Measurements from ENCODE around the gene ADGRV1.

The ADGRV1 gene

DNA sequence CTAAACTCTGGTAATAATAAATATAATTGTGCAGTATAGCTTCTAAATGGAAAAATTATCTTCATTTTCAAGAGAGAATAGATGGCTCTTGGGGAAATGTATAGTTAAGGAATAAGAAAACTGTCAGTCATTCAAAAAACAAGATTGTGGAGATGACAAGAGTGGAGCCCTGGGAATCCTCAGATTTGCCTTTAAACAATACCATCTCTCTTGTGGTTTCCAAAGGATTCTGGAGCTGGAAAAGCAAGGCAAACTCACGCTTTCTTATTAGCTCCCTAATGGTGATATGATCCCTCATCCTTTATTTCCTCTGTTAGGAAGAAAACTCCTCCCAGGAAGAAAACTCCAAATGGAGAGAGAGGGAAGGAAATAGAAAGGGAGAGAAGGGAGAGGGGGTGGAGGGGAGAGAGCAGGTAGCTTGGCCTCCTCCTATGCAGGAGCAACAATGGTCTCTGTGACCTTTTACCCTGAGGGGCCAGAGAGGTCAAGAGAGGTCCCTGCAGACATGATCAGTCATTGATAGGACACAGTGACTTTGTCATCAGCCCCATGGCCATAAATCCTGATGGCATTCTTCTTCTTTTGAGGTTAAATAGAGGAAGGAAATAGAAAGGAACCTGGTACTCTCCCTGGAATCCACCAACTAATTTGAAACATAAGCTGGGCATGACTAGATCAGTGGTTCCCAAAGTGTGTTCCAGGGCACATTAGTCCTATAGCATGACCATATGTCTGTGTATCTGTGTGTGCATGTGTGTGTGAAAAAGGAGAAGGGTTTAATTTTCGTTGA, 512.4 kb downstream of the ADGRV1 start:
- no peak for DNase-seq (ENCODE audit: low spot score)

DNA sequence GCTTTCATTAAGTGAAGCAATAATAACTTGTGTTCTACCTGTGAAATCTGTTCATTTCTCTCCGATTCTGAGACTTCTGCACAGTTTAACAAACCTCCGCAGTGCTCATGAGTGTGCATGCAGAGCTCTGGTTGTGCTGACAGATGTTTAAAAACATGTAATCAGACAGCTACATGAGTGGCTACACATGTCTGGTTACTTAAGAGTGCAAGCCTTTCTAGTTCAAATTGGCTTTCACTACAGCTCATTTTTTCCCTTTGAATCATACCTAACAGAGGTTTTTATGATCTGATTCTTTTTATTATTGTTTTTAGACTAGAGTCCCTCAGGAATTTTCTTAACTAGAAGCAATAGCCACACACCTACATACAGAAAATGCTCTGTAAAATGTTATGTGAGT, 514.3 kb downstream of the ADGRV1 start:
- no peak for DNase-seq (ENCODE audit: low spot score)

DNA sequence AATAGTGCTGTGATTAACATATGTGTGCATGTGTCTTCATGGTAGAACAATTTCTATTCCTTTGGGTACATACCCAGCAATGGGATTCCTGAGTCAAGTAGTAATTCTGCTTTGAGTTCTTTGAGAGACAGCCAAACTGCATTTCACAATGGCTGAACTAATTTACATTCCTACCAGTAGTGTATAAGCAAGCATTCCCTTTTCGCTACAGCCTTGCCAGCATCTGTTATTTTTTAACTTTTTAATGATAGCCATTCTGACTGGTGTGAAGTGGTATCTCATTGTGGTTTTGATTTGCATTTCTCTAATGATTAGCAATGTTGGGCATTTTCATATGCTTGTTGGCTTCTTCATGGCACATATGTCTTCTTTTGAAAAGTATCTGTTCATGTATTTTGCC, 516.0 kb downstream of the ADGRV1 start:
- DNase-seq (ENCODE audit: low spot score): no peak

DNA sequence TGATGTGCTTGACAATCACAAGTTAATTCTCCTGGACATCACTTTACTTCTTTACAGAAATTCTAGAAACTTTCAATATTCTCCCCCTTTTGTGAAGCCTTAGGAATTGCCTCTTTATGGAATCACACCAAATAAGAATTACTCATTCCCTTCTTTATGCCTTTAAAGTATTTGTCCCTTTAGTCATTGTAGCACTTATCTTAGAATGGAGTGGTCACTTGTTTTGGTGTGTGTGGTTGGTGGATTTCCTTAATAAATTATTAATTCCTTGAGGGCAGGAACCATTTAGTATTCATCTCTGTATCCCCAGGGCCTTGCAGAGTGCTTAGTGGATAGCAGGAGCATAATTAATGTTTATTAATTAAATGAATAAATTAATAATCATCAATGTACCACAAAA, 517.5 kb downstream of the ADGRV1 start:
- DNase-seq (ENCODE audit: low spot score): no peak

DNA sequence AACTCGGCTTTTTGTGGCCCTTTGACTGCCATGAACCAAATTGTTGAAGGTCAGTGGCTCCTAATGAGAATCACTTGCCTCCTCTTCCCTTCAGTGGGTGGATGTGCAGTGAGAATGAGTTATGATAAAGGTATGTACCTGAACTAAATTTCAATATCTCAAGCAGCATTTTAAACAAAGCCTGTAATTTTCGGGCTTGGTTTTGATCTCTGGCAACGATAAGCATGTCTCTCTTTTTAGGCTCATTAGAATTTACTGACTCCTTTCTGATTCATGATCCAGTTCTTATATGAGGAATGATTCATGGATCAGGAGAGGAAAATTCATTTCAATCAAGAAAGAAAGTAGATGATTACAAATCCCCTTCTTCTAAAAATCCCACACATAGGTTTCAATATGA, 519.0 kb downstream of the ADGRV1 start:
- no peak for DNase-seq (ENCODE audit: low spot score)

DNA sequence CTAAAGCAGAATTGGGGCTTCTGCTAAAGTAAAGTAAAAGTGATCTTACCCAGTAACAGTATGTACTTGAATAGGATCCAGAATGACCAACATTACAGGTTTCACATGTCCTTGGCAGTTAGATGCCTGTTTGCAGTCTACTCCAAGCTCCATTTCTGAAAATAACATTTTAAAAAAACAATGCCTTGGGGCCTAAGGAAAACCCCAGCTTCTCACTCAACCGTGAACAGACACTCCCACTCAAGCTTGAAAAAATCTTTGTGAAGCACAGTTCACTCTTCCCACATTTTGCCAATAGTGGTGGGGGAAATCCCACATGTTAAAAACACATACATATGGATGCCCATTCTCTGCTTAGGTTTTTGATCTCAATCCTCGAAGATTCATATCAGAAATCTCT, 520.4 kb downstream of the ADGRV1 start:
- no peak for DNase-seq (ENCODE audit: low spot score)

DNA sequence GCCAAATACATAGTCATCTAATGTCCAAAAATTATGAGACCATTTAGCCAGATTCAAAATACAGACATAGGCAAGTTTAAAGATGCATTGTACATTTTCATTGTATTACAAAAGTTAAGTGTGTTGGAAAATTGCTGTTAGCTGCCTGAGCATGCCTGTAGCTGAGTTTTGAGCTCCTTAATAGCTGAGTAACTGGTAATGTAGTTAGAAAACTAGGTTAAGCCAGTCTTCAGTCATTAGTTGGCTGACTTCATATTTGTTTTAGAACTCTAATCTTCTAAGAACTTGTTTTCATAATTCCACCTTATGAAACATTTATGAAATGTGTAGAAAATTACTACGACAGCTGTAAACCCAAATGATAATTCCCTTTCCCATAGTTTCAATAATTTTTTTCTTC, 531.2 kb downstream of the ADGRV1 start:
- no peak for DNase-seq (ENCODE audit: low spot score)

DNA sequence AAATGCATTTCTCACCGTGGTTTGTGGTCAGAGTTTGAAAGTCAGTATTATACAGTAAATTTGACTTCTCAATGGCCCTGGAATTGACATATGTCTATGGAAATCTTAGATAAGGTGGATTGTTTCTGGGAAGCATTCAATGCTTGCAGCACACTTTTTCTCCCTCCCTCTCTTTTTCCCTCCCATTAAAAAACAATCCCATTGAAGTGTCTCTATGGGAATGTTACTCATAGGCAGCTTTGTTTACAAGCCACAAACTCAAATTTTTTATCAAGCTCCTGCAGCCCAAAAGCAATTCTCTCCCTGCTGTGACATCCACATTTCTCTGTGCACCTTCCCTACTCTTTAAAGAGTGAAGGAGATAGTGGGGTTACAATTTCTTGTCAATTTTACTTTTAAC, 532.4 kb downstream of the ADGRV1 start:
- DNase-seq (ENCODE audit: low spot score): no peak

DNA sequence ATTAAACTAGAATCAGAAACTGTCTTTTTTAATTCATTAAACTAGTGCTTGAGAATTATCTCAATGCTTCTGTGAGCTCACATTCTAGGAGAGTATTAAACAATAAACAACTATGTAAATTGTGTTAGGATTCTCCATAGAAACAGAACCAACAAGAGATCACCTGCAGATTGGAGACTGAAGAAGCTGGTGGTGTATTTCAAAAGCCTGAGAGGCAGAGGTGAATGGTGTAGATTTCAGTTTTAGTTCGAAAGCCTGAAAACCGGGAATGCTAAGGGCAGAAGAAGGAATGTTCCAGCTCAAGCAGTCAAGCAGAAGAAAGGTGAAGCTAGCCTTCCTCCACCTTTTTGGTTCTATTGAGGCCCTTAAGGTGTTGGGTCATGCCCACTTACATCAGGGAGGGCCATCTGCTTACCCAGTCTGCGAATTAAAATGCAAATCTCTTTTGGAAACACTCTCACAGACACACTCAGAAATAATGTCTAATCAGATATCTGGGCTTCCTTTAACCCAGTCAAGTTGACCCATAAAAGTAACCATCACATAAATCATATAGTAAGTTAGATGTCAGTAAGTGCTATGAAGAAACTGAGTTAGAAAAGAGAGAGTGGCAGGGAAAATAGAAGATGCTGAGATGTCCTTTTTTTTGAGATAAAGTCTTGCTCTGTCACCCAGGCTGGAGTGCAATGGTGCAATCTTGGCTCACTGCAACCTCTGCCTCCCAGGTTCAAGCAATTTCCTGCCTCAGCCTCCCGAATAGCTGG, 533.1 kb downstream of the ADGRV1 start:
- no peak for DNase-seq (ENCODE audit: low spot score)

DNA sequence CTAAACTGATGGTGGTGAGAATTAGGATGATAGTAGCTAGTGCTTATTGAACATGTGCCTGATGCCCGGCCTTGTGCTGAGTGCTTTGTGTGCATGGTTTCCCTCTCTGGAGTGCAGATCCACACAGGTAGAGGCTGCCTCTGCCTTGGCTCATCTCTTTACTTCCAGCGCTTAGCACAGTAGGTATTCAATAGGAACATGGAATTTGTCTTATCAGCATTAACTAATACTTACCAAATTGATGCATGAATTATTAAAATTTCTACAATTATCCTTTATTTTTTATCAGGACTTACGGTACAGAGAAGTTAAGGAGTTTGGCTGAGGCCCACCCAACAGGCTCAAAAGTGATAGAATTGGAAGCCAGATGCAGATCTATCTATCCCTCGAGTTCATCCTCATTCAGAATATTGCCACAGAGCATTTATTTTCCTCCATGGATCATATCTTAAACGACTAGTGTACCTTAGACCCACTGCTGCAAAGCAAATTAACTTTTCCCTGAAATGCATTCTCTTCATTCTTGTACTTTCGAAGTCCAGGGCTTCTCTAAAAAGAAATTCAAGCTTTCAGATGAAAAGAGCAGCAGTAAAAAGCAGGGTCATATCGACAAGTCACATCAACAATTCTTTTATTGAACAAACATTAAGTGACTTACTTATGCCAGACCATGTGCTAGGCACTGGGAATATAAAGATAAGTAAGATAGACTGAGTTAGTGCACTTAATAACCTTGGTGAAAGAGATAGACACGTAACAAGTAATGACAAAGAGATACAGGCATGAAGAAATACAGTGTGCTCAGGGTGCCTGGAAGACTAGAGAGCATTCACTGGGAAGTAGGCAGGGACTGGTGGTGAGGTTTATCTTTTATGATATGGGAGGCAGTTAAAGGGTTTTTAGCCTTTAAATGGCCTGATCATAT, 534.5 kb downstream of the ADGRV1 start:
- DNase-seq (ENCODE audit: low spot score): no peak

DNA sequence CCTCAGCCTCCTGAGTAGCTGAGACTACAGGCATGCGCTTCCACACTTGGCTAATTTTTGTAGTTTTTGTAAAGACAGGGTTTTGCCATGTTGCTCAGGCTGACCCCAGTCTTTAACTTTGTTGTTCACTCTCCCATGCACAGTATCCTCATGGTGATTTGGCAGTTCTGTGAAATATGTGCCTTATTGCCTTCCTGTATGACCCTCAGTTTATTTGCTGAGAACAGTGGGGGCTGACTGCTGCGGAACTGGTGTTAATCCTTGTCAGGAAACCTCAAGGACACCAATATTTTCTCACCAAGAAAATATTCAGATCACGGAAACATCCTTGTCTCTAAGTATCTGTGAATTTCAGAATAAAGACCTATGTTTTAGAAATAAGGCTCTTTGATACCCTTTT, 536.7 kb downstream of the ADGRV1 start:
- DNase-seq (ENCODE audit: low spot score): no peak

DNA sequence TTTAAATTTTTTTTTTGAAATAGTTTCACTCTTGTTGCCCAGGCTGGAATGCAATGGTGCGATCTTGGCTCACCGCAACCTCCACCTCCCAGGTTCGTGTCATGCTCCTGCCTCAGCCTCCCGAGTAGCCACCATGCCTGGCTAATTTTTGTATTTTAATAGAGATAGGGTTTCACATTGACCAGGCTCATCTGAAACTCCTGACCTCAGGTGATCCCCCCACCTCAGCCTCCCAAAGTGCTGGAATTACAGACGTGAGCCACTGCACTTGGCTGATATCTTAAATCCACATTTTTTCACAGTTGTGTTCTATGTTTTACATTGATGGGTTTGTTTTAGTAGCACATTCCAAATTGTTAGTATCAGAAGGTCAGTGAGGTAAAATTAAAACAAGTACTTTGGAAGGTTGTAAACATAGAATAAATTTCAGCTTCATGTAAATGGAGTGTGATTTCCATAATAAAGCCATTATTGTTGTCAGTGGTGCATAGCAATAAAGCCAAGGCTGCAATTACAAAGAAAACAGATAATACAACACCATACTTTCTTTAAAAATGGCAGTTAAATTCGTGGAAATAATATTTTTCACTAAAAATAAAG, 537.3 kb downstream of the ADGRV1 start:
- no peak for DNase-seq (ENCODE audit: low spot score)

DNA sequence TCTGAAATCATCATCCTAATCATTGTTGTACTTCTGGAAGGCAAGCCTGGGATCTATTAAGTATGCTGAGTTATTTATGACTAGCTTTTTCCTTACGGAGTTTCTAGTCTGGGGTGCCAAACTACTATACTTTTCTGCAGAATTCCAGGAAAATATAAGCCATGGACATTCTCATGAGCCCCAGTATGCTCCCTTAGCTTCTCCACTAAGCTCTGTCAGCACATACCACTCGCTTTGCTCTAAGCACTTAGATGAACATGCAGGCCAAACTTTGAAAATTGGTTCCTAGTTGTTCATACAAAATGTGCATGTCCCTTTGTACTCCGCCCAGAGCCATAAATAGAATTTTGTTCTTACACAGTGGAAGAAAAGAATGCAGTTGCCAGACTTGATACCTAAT, 539.9 kb downstream of the ADGRV1 start:
- no peak for DNase-seq (ENCODE audit: low spot score)

DNA sequence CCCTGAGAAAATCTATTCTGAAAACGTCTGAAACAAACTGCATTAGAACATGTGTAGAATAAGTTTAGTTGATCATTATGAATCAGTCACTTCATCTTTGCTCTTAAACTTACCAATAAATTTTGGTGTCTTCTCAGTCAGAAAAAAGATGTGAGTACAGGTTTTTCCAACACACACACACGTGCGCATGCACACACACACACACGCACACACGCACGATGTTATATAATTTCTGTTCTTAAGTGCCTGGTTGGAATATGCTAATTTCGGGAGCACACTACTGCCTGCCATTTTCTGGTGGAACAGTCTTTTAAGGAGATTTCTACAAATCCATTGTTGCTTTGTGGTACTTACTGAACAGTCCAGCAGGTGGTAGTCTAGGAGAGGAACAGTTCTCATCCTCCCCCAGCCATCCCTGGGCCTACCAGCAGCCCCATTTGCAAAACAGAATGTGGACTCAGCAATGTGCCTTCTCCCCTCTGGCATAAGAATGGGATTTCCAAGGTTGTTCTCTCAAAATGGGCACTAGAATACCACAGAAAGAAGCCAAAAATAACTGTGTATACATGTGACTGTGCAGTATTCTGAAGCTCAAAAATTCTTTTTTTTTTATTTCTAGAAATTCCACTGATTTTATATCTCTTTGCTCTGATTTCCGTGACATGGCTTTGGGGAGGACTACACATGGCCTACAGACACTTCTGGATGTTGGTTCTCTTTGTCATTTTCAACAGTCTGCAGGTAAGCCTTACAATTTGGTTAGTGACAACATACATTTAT, 543.2 kb downstream of the ADGRV1 start:
- no peak for DNase-seq (ENCODE audit: low spot score)

DNA sequence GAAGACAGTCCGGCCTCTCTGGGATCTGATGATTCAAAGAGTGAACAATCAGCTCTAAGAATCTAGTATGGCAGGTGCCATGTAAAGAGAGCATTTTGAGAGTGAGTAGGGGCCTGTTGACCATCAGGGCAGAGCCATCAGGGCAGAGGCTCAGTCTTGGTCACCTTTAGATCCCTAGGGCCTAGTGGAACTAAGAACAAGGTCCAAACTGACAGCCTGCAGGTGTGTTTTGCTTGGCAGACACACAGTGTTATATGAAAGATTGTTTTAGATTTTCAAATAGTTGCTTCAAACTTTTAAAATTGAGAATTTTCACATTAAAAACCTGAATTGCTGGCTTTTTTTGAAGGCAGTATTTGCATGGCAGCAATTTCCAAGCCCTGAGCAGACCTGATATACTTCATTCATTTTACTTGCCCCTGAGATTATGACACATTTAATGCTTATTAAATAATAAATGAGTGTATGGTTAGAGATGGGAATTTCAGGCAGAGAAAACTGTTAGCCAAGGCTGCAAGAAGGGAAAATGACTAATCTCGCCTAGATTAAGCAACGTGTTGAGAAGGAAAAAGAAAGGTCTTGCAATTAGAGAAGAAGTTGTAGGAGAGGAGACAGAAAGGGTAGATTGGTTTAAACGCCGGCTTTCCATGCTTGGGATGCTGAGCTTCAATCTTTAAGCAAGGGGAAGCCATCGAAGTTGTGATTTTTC, 544.9 kb downstream of the ADGRV1 start:
- DNase-seq (ENCODE audit: low spot score): no peak

DNA sequence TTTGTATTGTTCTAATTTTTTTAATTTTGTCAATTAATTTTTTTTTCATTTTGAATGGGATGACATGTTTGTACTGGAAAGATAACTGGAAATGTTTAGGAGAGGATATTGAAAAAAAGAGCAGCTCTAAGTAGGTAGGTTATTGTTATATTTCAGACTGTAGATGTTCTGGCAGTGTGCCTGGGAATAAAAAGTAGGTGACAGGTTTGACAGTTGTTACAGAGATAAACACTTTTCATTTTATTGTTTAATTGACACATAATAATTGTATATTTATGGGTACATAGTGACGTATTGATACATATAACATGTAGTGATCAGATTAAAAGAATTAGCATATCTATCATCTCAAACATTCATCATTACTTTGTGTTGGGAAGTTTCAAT, 545.5 kb downstream of the ADGRV1 start:
- DNase-seq (ENCODE audit: low spot score): no peak

DNA sequence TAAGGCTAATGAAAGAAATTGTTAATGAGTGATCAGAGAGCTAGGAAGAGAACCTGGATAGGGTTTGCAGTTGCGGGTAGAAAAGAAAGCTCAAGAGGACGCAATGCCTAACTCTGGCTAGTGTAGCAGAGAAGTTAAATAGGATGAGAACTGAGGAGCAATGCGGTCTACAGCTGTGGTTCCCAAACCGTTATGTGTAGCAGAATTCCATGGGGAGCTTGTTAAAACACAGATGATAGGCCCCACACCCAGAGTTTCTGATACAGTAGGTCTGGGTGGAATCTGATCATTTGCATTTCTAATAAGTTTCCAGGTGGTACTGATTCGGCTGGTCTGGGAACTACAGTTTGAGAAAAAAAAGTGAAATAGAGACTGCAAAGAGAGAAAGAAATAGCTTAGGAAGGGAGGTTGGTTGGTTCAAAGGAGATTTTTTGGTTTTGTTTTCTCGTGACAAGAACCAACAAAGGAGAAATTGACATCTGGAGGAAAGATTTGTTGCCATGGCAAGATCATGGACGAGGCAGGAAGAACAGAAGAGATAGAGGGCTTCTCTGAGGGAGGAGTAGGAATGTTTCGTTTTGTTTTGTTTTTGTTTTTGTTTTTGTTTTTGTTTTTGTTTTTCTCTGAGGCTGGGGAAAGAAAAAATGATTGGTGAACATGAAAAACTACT, 548.4 kb downstream of the ADGRV1 start:
- no peak for DNase-seq (ENCODE audit: low spot score)

DNA sequence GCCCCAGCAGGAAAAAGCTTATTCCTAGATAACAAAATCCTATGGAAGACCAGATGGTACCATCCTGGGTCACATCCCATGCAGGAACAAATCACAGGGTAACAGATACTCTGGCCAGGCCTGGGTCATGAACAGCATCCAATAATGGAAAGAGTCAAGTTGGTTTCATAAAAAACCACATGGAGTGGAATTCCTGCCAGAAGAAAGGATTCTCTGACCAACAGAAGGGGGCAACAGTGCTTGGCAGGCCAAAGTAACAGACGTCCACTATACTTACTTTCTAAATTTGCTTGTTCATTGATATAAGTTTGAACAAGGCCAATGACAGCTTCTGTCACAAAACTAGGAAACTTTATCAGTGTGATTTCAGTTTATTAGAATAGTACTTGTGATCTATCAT, 551.0 kb downstream of the ADGRV1 start:
- no peak for DNase-seq (ENCODE audit: low spot score)

DNA sequence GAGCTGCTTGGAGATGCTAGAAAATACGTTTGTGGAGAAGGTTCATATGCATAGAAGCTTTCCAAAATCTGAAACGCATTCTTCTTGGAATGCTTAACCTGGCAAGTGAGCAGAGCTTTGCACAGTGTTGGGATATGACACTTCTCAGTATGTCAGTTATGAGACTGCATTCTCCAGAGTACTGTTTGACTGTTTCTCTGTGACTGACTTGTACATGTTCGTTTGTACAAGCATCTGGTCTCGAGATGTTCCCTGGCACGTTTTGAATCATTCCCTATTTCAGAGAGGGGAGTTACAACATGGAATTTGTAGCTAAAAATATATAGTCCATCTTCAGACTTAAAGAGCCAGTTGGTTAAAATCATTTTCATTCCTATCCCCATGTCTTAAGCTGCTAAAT, 552.1 kb downstream of the ADGRV1 start:
- DNase-seq (ENCODE audit: low spot score): no peak

All from left forelimb (tissue), 1 donor.